ENCODE measurements around the gene ST3GAL3. TPM values are rescaled to one million over a fixed set of nuclear protein-coding genes. Genes with fewer than 3 reads are reported as not detected.

Gene ST3GAL3
- total and polyA plus RNA-seq, 2 donors (not counting 1 experiment from before 2014, with no cell fraction given), result 13.7 to 16.3 TPM

- Histone ChIP-seq H3K27me3 (ENCODE audit: control insufficient read depth, insufficient read depth, low read length) (no peaks in the 10 kb centered on the region), H3K27ac (ENCODE audit: insufficient read depth, low read length) (no peak overlapping the region), H3K79me2 (ENCODE audit: control insufficient read depth, insufficient read depth, low read length) (no peaks in the 10 kb centered on the region), H3K9me3 (ENCODE audit: control insufficient read depth, insufficient read depth, low read depth, low read length) (no peaks in the 10 kb centered on the region), H4K20me1 (ENCODE audit: control insufficient read depth, extremely low read depth, insufficient read depth, low read length) (no peaks in the 10 kb centered on the region), H3K4me3 (replicated peaks in 1 of 4; ENCODE audit: control extremely low read depth in 1 of 4, insufficient read depth in 1 of 4, low read depth in 3 of 4, low read length in 4 of 4) (no peak overlapping the region), H3K4me2 (ENCODE audit: extremely low read depth, insufficient read depth, low read length) (peak overlapping the region; percentile 30), H3K9ac (ENCODE audit: insufficient read depth, low read length) (no peak overlapping the region), H3K4me1 (ENCODE audit: control insufficient read depth, extremely low read depth, insufficient read depth, low read length) (peaks cover 18% of the 10 kb centered on the region), H3K36me3 (ENCODE audit: control insufficient read depth, insufficient read depth, low read length) (no peaks in the 10 kb centered on the region), H2AFZ (ENCODE audit: low read length) (no peak overlapping the region)
- DNase-seq (ENCODE audit: low read depth in 2 of 2), result peak; percentile 97 to 100
- TF ChIP-seq EZH2 (IDR thresholded peaks at IDR 0.05; ENCODE audit: low read length, missing control alignments) (no peak), CTCF (conservative IDR thresholded peaks at IDR 0.05 in 1 of 2, IDR thresholded peaks at IDR 0.05 in 1 of 2; ENCODE audit: low read depth in 1 of 2, low read length in 2 of 2) (no peak)
Measured at GRCh38 chr1:43858324-43858723, 151.0 kb downstream of the ST3GAL3 start.

GRCh38 chr1:43861337-43861736 is 154.0 kb downstream of the ST3GAL3 start:
- no peaks in the 10 kb centered on the region for H3K79me2 ChIP-seq (ENCODE audit: control insufficient read depth, insufficient read depth, low read length)
- no peaks in the 10 kb centered on the region for H3K9me3 ChIP-seq (ENCODE audit: control insufficient read depth, insufficient read depth, low read depth, low read length)
- H3K36me3 ChIP-seq (ENCODE audit: control insufficient read depth, insufficient read depth, low read length), result no peaks in the 10 kb centered on the region
- H3K27me3 ChIP-seq (ENCODE audit: control insufficient read depth, insufficient read depth, low read length), result no peaks in the 10 kb centered on the region
- H3K4me1 ChIP-seq (ENCODE audit: control insufficient read depth, extremely low read depth, insufficient read depth, low read length), result peaks cover 18% of the 10 kb centered on the region
- TF ChIP-seq EZH2 (IDR thresholded peaks at IDR 0.05; ENCODE audit: low read length, missing control alignments) (no peak), CTCF (conservative IDR thresholded peaks at IDR 0.05 in 1 of 2, IDR thresholded peaks at IDR 0.05 in 1 of 2; ENCODE audit: low read depth in 1 of 2, low read length in 2 of 2) (no peak)
- peak; percentile 67 to 85 for DNase-seq (ENCODE audit: low read depth in 2 of 2)
- H2AFZ ChIP-seq (ENCODE audit: low read length), result no peak overlapping the region
- no peak overlapping the region for H3K27ac ChIP-seq (ENCODE audit: insufficient read depth, low read length)
- H3K4me3 ChIP-seq (replicated peaks in 1 of 4; ENCODE audit: control extremely low read depth in 1 of 4, insufficient read depth in 1 of 4, low read depth in 3 of 4, low read length in 4 of 4), result no peak overlapping the region
- no peak overlapping the region for H3K4me2 ChIP-seq (ENCODE audit: extremely low read depth, insufficient read depth, low read length)
- no peak overlapping the region for H3K9ac ChIP-seq (ENCODE audit: insufficient read depth, low read length)
- no peaks in the 10 kb centered on the region for H4K20me1 ChIP-seq (ENCODE audit: control insufficient read depth, extremely low read depth, insufficient read depth, low read length)

GRCh38 chr1:43861988-43862735 is 154.8 kb downstream of the ST3GAL3 start:
- Histone ChIP-seq H3K79me2 (ENCODE audit: control insufficient read depth, insufficient read depth, low read length) (no peaks in the 10 kb centered on the region), H3K27ac (ENCODE audit: insufficient read depth, low read length) (no peak overlapping the region)
- TF ChIP-seq EZH2 (IDR thresholded peaks at IDR 0.05; ENCODE audit: low read length, missing control alignments) (no peak), CTCF (conservative IDR thresholded peaks at IDR 0.05 in 1 of 2, IDR thresholded peaks at IDR 0.05 in 1 of 2; ENCODE audit: low read depth in 1 of 2, low read length in 2 of 2) (no peak)

More at GRCh38 chr1:43861988-43862735, 154.8 kb downstream of the ST3GAL3 start:
- no peak overlapping the region for H3K4me2 ChIP-seq (ENCODE audit: extremely low read depth, insufficient read depth, low read length)
- H3K4me1 ChIP-seq (ENCODE audit: control insufficient read depth, extremely low read depth, insufficient read depth, low read length), result peaks cover 18% of the 10 kb centered on the region
- no peaks in the 10 kb centered on the region for H4K20me1 ChIP-seq (ENCODE audit: control insufficient read depth, extremely low read depth, insufficient read depth, low read length)
- H3K9ac ChIP-seq (ENCODE audit: insufficient read depth, low read length), result no peak overlapping the region
- H3K36me3 ChIP-seq (ENCODE audit: control insufficient read depth, insufficient read depth, low read length), result no peaks in the 10 kb centered on the region
- no peaks in the 10 kb centered on the region for H3K9me3 ChIP-seq (ENCODE audit: control insufficient read depth, insufficient read depth, low read depth, low read length)
- H3K4me3 ChIP-seq (replicated peaks in 1 of 4; ENCODE audit: control extremely low read depth in 1 of 4, insufficient read depth in 1 of 4, low read depth in 3 of 4, low read length in 4 of 4), result no peak overlapping the region
- H2AFZ ChIP-seq (ENCODE audit: low read length), result no peak overlapping the region
- no peak for DNase-seq (ENCODE audit: low read depth in 2 of 2)
- H3K27me3 ChIP-seq (ENCODE audit: control insufficient read depth, insufficient read depth, low read length), result no peaks in the 10 kb centered on the region
